ENCODE results near the gene NAPA.

The NAPA gene

GRCh38 chr19:47511681-47512080, 3.2 kb downstream of the NAPA start:
- Histone ChIP-seq H3K36me3 (ENCODE audit: control insufficient read depth, insufficient read depth, low read length) (no peaks in the 10 kb centered on the region), H3K27me3 (replicated peaks; ENCODE audit: control insufficient read depth, insufficient read depth, low read length, poor library complexity, severe bottlenecking) (no peaks in the 10 kb centered on the region), H3K9me3 (ENCODE audit: control insufficient read depth, low read length) (no peaks in the 10 kb centered on the region), H3K4me1 (ENCODE audit: control insufficient read depth, insufficient read depth, low read length, poor library complexity, severe bottlenecking) (peaks cover 33% of the 10 kb centered on the region), H3K4me3 (ENCODE audit: insufficient read depth, low read depth, low read length, poor library complexity, severe bottlenecking) (no peak overlapping the region), H3K27ac (ENCODE audit: insufficient read depth, low read length, poor library complexity, severe bottlenecking) (no peak overlapping the region)
- DNase-seq, result no peak

- peaks cover 30% of the 10 kb centered on the region for H3K4me1 ChIP-seq (ENCODE audit: control insufficient read depth, insufficient read depth, low read length, poor library complexity, severe bottlenecking)
Measured at GRCh38 chr19:47511128-47511517, 3.7 kb downstream of the NAPA start.

GRCh38 chr19:47510516-47511127, 4.2 kb downstream of the NAPA start:
- Histone ChIP-seq H3K4me1 (ENCODE audit: control insufficient read depth, insufficient read depth, low read length, poor library complexity, severe bottlenecking) (peaks cover 26% of the 10 kb centered on the region), H3K9me3 (ENCODE audit: control insufficient read depth, low read length) (no peaks in the 10 kb centered on the region), H3K27ac (ENCODE audit: insufficient read depth, low read length, poor library complexity, severe bottlenecking) (no peak overlapping the region), H3K27me3 (replicated peaks; ENCODE audit: control insufficient read depth, insufficient read depth, low read length, poor library complexity, severe bottlenecking) (no peaks in the 10 kb centered on the region), H3K4me3 (ENCODE audit: insufficient read depth, low read depth, low read length, poor library complexity, severe bottlenecking) (no peak overlapping the region), H3K36me3 (ENCODE audit: control insufficient read depth, insufficient read depth, low read length) (peaks cover 2% of the 10 kb centered on the region)
- DNase-seq, result no peak

More at GRCh38 chr19:47511128-47511517, 3.7 kb downstream of the NAPA start:
- Histone ChIP-seq H3K9me3 (ENCODE audit: control insufficient read depth, low read length) (no peaks in the 10 kb centered on the region), H3K4me3 (ENCODE audit: insufficient read depth, low read depth, low read length, poor library complexity, severe bottlenecking) (no peak overlapping the region), H3K36me3 (ENCODE audit: control insufficient read depth, insufficient read depth, low read length) (no peaks in the 10 kb centered on the region), H3K27me3 (replicated peaks; ENCODE audit: control insufficient read depth, insufficient read depth, low read length, poor library complexity, severe bottlenecking) (no peaks in the 10 kb centered on the region), H3K27ac (ENCODE audit: insufficient read depth, low read length, poor library complexity, severe bottlenecking) (no peak overlapping the region)
- DNase-seq, result no peak

- H3K36me3 ChIP-seq (ENCODE audit: control insufficient read depth, insufficient read depth, low read length), result peaks cover 8% of the 10 kb centered on the region
- H3K27me3 ChIP-seq (replicated peaks; ENCODE audit: control insufficient read depth, insufficient read depth, low read length, poor library complexity, severe bottlenecking), result no peaks in the 10 kb centered on the region
- H3K4me1 ChIP-seq (ENCODE audit: control insufficient read depth, insufficient read depth, low read length, poor library complexity, severe bottlenecking), result peaks cover 24% of the 10 kb centered on the region
- no peak overlapping the region for H3K27ac ChIP-seq (ENCODE audit: insufficient read depth, low read length, poor library complexity, severe bottlenecking)
- no peaks in the 10 kb centered on the region for H3K9me3 ChIP-seq (ENCODE audit: control insufficient read depth, low read length)
- no peak for DNase-seq
- no peak overlapping the region for H3K4me3 ChIP-seq (ENCODE audit: insufficient read depth, low read depth, low read length, poor library complexity, severe bottlenecking)
Measured at GRCh38 chr19:47509973-47510372, 4.9 kb downstream of the NAPA start.

GRCh38 chr19:47509170-47509847, 5.6 kb downstream of the NAPA start:
- Histone ChIP-seq H3K4me1 (ENCODE audit: control insufficient read depth, insufficient read depth, low read length, poor library complexity, severe bottlenecking) (peaks cover 24% of the 10 kb centered on the region), H3K27ac (ENCODE audit: insufficient read depth, low read length, poor library complexity, severe bottlenecking) (no peak overlapping the region), H3K36me3 (ENCODE audit: control insufficient read depth, insufficient read depth, low read length) (peaks cover 13% of the 10 kb centered on the region), H3K9me3 (ENCODE audit: control insufficient read depth, low read length) (no peaks in the 10 kb centered on the region), H3K4me3 (ENCODE audit: insufficient read depth, low read depth, low read length, poor library complexity, severe bottlenecking) (no peak overlapping the region), H3K27me3 (replicated peaks; ENCODE audit: control insufficient read depth, insufficient read depth, low read length, poor library complexity, severe bottlenecking) (no peaks in the 10 kb centered on the region)
- DNase-seq, result no peak

- H3K9me3 ChIP-seq (ENCODE audit: control insufficient read depth, low read length), result no peaks in the 10 kb centered on the region
- peaks cover 18% of the 10 kb centered on the region for H3K4me1 ChIP-seq (ENCODE audit: control insufficient read depth, insufficient read depth, low read length, poor library complexity, severe bottlenecking)
- no peak overlapping the region for H3K4me3 ChIP-seq (ENCODE audit: insufficient read depth, low read depth, low read length, poor library complexity, severe bottlenecking)
- H3K36me3 ChIP-seq (ENCODE audit: control insufficient read depth, insufficient read depth, low read length), result peaks cover 17% of the 10 kb centered on the region
- no peak for DNase-seq
- no peaks in the 10 kb centered on the region for H3K27me3 ChIP-seq (replicated peaks; ENCODE audit: control insufficient read depth, insufficient read depth, low read length, poor library complexity, severe bottlenecking)
- no peak overlapping the region for H3K27ac ChIP-seq (ENCODE audit: insufficient read depth, low read length, poor library complexity, severe bottlenecking)
Measured at GRCh38 chr19:47508721-47509120, 6.1 kb downstream of the NAPA start.

GRCh38 chr19:47507924-47508553, 6.8 kb downstream of the NAPA start:
- Histone ChIP-seq H3K9me3 (ENCODE audit: control insufficient read depth, low read length) (no peaks in the 10 kb centered on the region), H3K4me3 (ENCODE audit: insufficient read depth, low read depth, low read length, poor library complexity, severe bottlenecking) (no peak overlapping the region), H3K4me1 (ENCODE audit: control insufficient read depth, insufficient read depth, low read length, poor library complexity, severe bottlenecking) (peaks cover 11% of the 10 kb centered on the region), H3K27ac (ENCODE audit: insufficient read depth, low read length, poor library complexity, severe bottlenecking) (no peak overlapping the region), H3K27me3 (replicated peaks; ENCODE audit: control insufficient read depth, insufficient read depth, low read length, poor library complexity, severe bottlenecking) (no peaks in the 10 kb centered on the region), H3K36me3 (ENCODE audit: control insufficient read depth, insufficient read depth, low read length) (peaks cover 21% of the 10 kb centered on the region)
- DNase-seq, result no peak

- peaks cover 1% of the 10 kb centered on the region for H3K4me1 ChIP-seq (ENCODE audit: control insufficient read depth, insufficient read depth, low read length, poor library complexity, severe bottlenecking)
- no peak overlapping the region for H3K27ac ChIP-seq (ENCODE audit: insufficient read depth, low read length, poor library complexity, severe bottlenecking)
- no peak overlapping the region for H3K4me3 ChIP-seq (ENCODE audit: insufficient read depth, low read depth, low read length, poor library complexity, severe bottlenecking)
- H3K27me3 ChIP-seq (replicated peaks; ENCODE audit: control insufficient read depth, insufficient read depth, low read length, poor library complexity, severe bottlenecking), result no peaks in the 10 kb centered on the region
- no peak for DNase-seq
- H3K36me3 ChIP-seq (ENCODE audit: control insufficient read depth, insufficient read depth, low read length), result peaks cover 27% of the 10 kb centered on the region
- no peaks in the 10 kb centered on the region for H3K9me3 ChIP-seq (ENCODE audit: control insufficient read depth, low read length)
Measured at GRCh38 chr19:47507012-47507411, 7.9 kb downstream of the NAPA start.

GRCh38 chr19:47506459-47506858, 8.4 kb downstream of the NAPA start:
- DNase-seq, result no peak
- peaks cover 28% of the 10 kb centered on the region for H3K36me3 ChIP-seq (ENCODE audit: control insufficient read depth, insufficient read depth, low read length)
- no peaks in the 10 kb centered on the region for H3K27me3 ChIP-seq (replicated peaks; ENCODE audit: control insufficient read depth, insufficient read depth, low read length, poor library complexity, severe bottlenecking)
- H3K4me3 ChIP-seq (ENCODE audit: insufficient read depth, low read depth, low read length, poor library complexity, severe bottlenecking), result no peak overlapping the region
- H3K9me3 ChIP-seq (ENCODE audit: control insufficient read depth, low read length), result no peaks in the 10 kb centered on the region
- no peak overlapping the region for H3K27ac ChIP-seq (ENCODE audit: insufficient read depth, low read length, poor library complexity, severe bottlenecking)
- H3K4me1 ChIP-seq (ENCODE audit: control insufficient read depth, insufficient read depth, low read length, poor library complexity, severe bottlenecking), result no peaks in the 10 kb centered on the region

GRCh38 chr19:47505506-47505905, 9.4 kb downstream of the NAPA start:
- no peak overlapping the region for H3K4me3 ChIP-seq (ENCODE audit: insufficient read depth, low read depth, low read length, poor library complexity, severe bottlenecking)
- H3K4me1 ChIP-seq (ENCODE audit: control insufficient read depth, insufficient read depth, low read length, poor library complexity, severe bottlenecking), result no peaks in the 10 kb centered on the region
- H3K9me3 ChIP-seq (ENCODE audit: control insufficient read depth, low read length), result no peaks in the 10 kb centered on the region
- no peak overlapping the region for H3K27ac ChIP-seq (ENCODE audit: insufficient read depth, low read length, poor library complexity, severe bottlenecking)
- H3K36me3 ChIP-seq (ENCODE audit: control insufficient read depth, insufficient read depth, low read length), result peaks cover 35% of the 10 kb centered on the region
- no peak for DNase-seq
- no peaks in the 10 kb centered on the region for H3K27me3 ChIP-seq (replicated peaks; ENCODE audit: control insufficient read depth, insufficient read depth, low read length, poor library complexity, severe bottlenecking)

Data from effector memory CD4-positive, alpha-beta T cell (primary cell).